GM12878 (cell line): ENCODE data around the gene ESRRB. TPM values are rescaled to one million over a fixed set of nuclear protein-coding genes. Genes with fewer than 3 reads are reported as not detected.

ENCODE experiments used
- ATAC-seq: fragments of 200-7000 bp; cut with Tn5 transposase; 3 replicates; pipeline ENCODE4 v1.9.1; 2020; ENCODE audit warnings: mild to moderate bottlenecking, moderate library complexity
- BruUV-seq: library from RNA; stranded (reverse); fragments of 400-500 nt; replicated peaks from 2 replicates; lab custom pipeline; 2021; lab: Mats Ljungman, UMichigan
- CTCF ChIA-PET: fragments of 300-600 bp; sonication (Branson Sonifier 250); formaldehyde crosslinking; extraction: SDS; loops from one replicate; lab custom pipeline; 2021; ENCODE audit warnings: inconsistent platforms; lab: Yijun Ruan, JAX
- POLR2A ChIA-PET: fragments of 350-600 bp; formaldehyde crosslinking; extraction: SDS; loops from one replicate; lab custom pipeline; 2021; ENCODE audit warnings: inconsistent platforms; lab: Charles Lee
- RAD21 ChIA-PET: fragments of 300-600 bp; sonication (Branson Sonifier 250); formaldehyde crosslinking; loops from one replicate; lab custom pipeline; 2023; ENCODE audit warnings: antibody characterized with exemption; ENCODE audit not compliant: unreplicated experiment; lab: Charles Lee
- SMC1A ChIA-PET: fragments of 300-600 bp; sonication (Branson Sonifier 250); formaldehyde crosslinking; loops from one replicate; lab custom pipeline; 2023; ENCODE audit not compliant: unreplicated experiment, uncharacterized antibody; lab: Charles Lee
- DNase-seq: peaks from one replicate; pipeline ENCODE4 v3.0.0-alpha.2; 2011; ENCODE audit warnings: low read depth, low spot score
- FAIRE-seq: peaks from 3 replicates; lab custom pipeline; 2011; peaks lifted over from hg19 to GRCh38; lab: Jason Lieb, UNC
- H2AFZ ChIP-seq: 2 replicates; pipeline ENCODE4 v1.6.0; 2011; ENCODE audit warnings: low read depth, low read length, control low read depth; ENCODE audit not compliant: control insufficient read depth
- H3K27ac ChIP-seq: 2 replicates; pipeline ENCODE4 v1.5.1; 2011; ENCODE audit warnings: control low read depth; ENCODE audit not compliant: control insufficient read depth, insufficient read depth
- H3K27me3 ChIP-seq, 2 experiments: replicated peaks in 1 of 2; 2 replicates each; pipeline versions ENCODE4 v1.6.0 to v1.6.1; 2011; ENCODE audit warnings: low read length in 1 of 2; ENCODE audit not compliant: control insufficient read depth in 2 of 2, insufficient read depth in 2 of 2
- H3K36me3 ChIP-seq, 2 experiments: 2 replicates each; pipeline ENCODE4 v1.5.1; 2011; ENCODE audit warnings: low read length in 1 of 2; ENCODE audit not compliant: control insufficient read depth in 2 of 2, insufficient read depth in 2 of 2
- H3K4me1 ChIP-seq: 2 replicates; pipeline ENCODE4 v1.6.1; 2011; ENCODE audit warnings: mild to moderate bottlenecking, low read length, moderate library complexity, mixed read lengths; ENCODE audit not compliant: control insufficient read depth, insufficient read depth
- H3K4me2 ChIP-seq: 2 replicates; pipeline ENCODE4 v1.6.0; 2011; ENCODE audit warnings: control low read depth; ENCODE audit not compliant: control insufficient read depth, insufficient read depth
- H3K4me3 ChIP-seq: fragments of 200-600 bp; sonication (generic); 2 replicates; pipeline ENCODE4 v1.5.1; 2016
- H3K79me2 ChIP-seq: 2 replicates; pipeline ENCODE4 v1.6.0; 2011; ENCODE audit warnings: low read length; ENCODE audit not compliant: control insufficient read depth, insufficient read depth
- H3K9ac ChIP-seq: 2 replicates; pipeline ENCODE4 v1.8.0; 2011; ENCODE audit warnings: low read length, control low read depth, mixed read lengths; ENCODE audit not compliant: control insufficient read depth, insufficient read depth
- H3K9me3 ChIP-seq: replicated peaks from 3 replicates; pipeline ENCODE4 v1.5.1; 2011; ENCODE audit warnings: mild to moderate bottlenecking, low read length; ENCODE audit not compliant: control insufficient read depth, insufficient read depth
- H4K20me1 ChIP-seq: 2 replicates; pipeline ENCODE4 v1.6.0; 2011; ENCODE audit not compliant: control insufficient read depth, insufficient read depth
- CBX3 ChIP-seq: fragments of 200-600 bp; sonication (generic); IDR thresholded peaks from 2 replicates; pipeline ENCODE4 v1.6.1; 2016; ENCODE audit warnings: low read depth, borderline replicate concordance
- ESRRA ChIP-seq: IDR thresholded peaks from 2 replicates; pipeline ENCODE4 v1.6.1; 2012; ENCODE audit warnings: mild to moderate bottlenecking, low read length, improper control_type of control experiment
- NFXL1 ChIP-seq: fragments of 450-650 bp; IDR thresholded peaks from 2 replicates; pipeline ENCODE4 v1.6.1; 2017; ENCODE audit warnings: antibody characterized with exemption, mild to moderate bottlenecking, borderline replicate concordance
- NFYA ChIP-seq: IDR thresholded peaks from 2 replicates; pipeline ENCODE4 v1.6.1; 2011; ENCODE audit warnings: low read depth, mild to moderate bottlenecking, low read length, improper control_type of control experiment, borderline replicate concordance
- NR2C2 ChIP-seq: IDR thresholded peaks from 2 replicates; pipeline ENCODE4 v1.6.1; 2011; ENCODE audit warnings: borderline replicate concordance, low read depth; ENCODE audit not compliant: control insufficient read depth, insufficient read length
- PAX8 ChIP-seq: fragments of 450-650 bp; IDR thresholded peaks from 2 replicates; pipeline ENCODE4 v1.6.1; 2017; ENCODE audit warnings: mild to moderate bottlenecking, moderate library complexity
- RAD51 ChIP-seq: fragments of 450-650 bp; IDR thresholded peaks from 2 replicates; pipeline ENCODE4 v1.6.1; 2016; ENCODE audit warnings: moderate library complexity, mild to moderate bottlenecking, inconsistent platforms
- SIN3A ChIP-seq: IDR thresholded peaks from 2 replicates; pipeline ENCODE4 v1.6.1; 2012; ENCODE audit warnings: low read depth, low read length, improper control_type of control experiment
- SP1 ChIP-seq: IDR thresholded peaks from one replicate; pipeline ENCODE4 v1.6.1; 2011; ENCODE audit warnings: low read depth, low read length
- WGBS: methylation state at CpG from one replicate; pipeline ENCODE4 v1.1.6; 2016; ENCODE audit warnings: low lambda C conversion rate; ENCODE audit not compliant: insufficient replicate concordance, insufficient coverage; ENCODE audit errors: missing lambda C conversion rate; 5-methylcytosine and 5-hydroxymethylcytosine counted together
- in situ Hi-C: fragments of 300-500 bp; cut with MboI; formaldehyde crosslinking; loops from 9 replicates; pipeline ENCODE4 v1.14.3; 2018; ENCODE audit warnings: mixed read lengths
- intact Hi-C: fragments of 100-400 bp; cut with micrococcal nuclease; formaldehyde crosslinking; loops from one replicate; pipeline ENCODE4 v1.14.2; 2022; ENCODE audit not compliant: unreplicated experiment
- polyA plus RNA-seq, 11 experiments: library from polyadenylated mRNA; depleted of rRNA in 4 of 11; unstranded in 6 of 11; stranded (reverse) in 5 of 11; fragments of >200 nt; fragmentation: Nextera tagmentation in 4 of 11; fragmentation: Illumina TruSeq in 1 of 11; extraction: Ambion mirVana in 4 of 11; extraction: Trizol in 1 of 11; gene quantifications; 1 replicate in 1 of 11; 2 replicates in 10 of 11; pipeline versions ENCODE4 v1.2.1 to v1.2.3, GENCODE V29; 2011 to 2016; ENCODE audit warnings: inconsistent platforms in 2 of 11, missing spikeins in 2 of 11, low read depth in 1 of 11
- total RNA-seq, 4 experiments: library from RNA; depleted of rRNA in 3 of 4; stranded (reverse); fragments of >200 nt in 3 of 4; fragmentation: Illumina TruSeq in 1 of 4; extraction: Trizol in 1 of 4; gene quantifications; 2 replicates each; pipeline versions ENCODE4 v1.2.1 to v1.2.3, GENCODE V29; 2013 to 2021
- TF ChIP-seq, protein P1 (sequence below): IDR thresholded peaks from 2 replicates; pipeline ENCODE4 v1.6.1; 2012; ENCODE audit warnings: improper control_type of control experiment, low read depth, low read length; ENCODE audit not compliant: insufficient replicate concordance
- TF ChIP-seq, protein P2 (sequence below): IDR thresholded peaks from 2 replicates; pipeline ENCODE4 v1.6.1; 2012; ENCODE audit warnings: mild to moderate bottlenecking, low read depth, low read length

ESRRB gene
- total and polyA plus RNA-seq, 10 of the 15 experiments (the other 5 are each of a cell fraction or from before 2014, with no cell fraction given) = 0.03 to 0.73 (median 0.11) TPM; not detected in 6

DNA sequence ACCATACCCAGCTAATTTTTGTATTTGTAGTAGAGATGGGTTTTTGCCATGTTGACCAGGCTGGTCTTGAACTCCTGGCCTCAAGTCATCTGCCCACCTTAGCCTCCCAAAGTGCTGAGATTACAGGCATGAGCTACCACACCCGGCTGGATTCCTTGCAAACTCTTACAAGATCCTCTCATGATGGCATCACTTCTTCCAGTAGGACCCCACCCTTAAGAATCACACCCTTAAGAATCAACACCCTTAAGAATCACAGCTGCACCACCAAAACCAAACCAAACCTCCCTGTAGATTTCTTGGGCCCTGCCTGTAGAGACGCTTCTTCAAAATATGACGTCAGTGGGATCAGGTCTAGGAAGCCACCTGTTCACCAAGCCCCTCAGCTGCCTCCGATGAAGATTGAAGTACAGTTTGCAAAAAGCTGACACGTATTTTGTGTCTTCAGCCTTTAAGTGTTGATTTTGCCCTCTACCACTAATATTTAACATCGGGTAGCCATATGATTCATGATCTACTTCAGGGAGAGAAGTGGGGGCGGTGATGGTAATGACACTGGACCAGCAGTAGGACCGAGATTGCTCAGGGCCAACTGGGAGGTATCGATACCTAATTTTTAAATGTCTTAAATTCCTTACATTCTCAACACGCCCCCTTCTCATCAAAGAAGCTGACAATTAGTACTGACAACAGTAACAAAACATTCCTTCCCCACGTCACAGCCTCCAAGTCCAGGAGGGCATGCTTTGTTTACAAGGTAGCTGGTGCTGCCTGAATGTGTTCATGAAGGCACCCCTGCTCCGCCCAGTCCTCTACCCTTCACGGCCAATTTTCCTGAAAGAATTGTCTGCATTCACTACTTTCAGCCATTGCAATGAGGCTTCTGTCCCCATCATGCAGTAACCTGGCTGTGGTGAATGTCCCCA is 57.2 kb downstream of the ESRRB start (continued):
- TF ChIP-seq, protein P1, sequence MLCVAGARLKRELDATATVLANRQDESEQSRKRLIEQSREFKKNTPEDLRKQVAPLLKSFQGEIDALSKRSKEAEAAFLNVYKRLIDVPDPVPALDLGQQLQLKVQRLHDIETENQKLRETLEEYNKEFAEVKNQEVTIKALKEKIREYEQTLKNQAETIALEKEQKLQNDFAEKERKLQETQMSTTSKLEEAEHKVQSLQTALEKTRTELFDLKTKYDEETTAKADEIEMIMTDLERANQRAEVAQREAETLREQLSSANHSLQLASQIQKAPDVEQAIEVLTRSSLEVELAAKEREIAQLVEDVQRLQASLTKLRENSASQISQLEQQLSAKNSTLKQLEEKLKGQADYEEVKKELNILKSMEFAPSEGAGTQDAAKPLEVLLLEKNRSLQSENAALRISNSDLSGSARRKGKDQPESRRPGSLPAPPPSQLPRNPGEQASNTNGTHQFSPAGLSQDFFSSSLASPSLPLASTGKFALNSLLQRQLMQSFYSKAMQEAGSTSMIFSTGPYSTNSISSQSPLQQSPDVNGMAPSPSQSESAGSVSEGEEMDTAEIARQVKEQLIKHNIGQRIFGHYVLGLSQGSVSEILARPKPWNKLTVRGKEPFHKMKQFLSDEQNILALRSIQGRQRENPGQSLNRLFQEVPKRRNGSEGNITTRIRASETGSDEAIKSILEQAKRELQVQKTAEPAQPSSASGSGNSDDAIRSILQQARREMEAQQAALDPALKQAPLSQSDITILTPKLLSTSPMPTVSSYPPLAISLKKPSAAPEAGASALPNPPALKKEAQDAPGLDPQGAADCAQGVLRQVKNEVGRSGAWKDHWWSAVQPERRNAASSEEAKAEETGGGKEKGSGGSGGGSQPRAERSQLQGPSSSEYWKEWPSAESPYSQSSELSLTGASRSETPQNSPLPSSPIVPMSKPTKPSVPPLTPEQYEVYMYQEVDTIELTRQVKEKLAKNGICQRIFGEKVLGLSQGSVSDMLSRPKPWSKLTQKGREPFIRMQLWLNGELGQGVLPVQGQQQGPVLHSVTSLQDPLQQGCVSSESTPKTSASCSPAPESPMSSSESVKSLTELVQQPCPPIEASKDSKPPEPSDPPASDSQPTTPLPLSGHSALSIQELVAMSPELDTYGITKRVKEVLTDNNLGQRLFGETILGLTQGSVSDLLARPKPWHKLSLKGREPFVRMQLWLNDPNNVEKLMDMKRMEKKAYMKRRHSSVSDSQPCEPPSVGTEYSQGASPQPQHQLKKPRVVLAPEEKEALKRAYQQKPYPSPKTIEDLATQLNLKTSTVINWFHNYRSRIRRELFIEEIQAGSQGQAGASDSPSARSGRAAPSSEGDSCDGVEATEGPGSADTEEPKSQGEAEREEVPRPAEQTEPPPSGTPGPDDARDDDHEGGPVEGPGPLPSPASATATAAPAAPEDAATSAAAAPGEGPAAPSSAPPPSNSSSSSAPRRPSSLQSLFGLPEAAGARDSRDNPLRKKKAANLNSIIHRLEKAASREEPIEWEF = no peak
- TF ChIP-seq RAD51 = no peak

DNA sequence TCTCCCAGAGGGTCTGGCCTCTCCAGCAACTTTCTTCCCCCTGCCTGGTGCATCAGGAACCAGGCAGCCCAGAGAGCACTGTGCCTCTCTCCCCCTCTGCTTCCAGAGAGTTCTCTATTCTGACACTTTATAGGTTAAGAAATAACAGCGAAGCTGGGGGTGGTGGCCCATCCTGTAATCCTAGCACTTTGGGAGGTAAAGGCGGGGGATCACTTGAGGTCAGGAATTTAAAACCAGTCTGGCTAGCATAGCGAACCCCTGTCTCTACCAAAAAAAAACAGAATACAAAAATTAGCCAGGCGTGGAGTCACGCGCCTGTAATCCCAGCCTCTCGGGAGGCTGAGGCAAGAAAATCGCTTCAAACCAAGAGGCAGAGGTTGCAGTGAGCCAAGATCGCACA is 58.3 kb downstream of the ESRRB start:
- no peak for DNase-seq
- Histone ChIP-seq H3K27me3 (peaks cover 0 to 5% of the 10 kb centered on the region in 2 experiments; a peak in 3 of 4 replicates), H3K4me1 (no peaks in the 10 kb centered on the region), H3K4me2 (no peak overlapping the region), H3K4me3 (no peak overlapping the region), H3K36me3 (no peaks in the 10 kb centered on the region), H2AFZ (no peak overlapping the region), H4K20me1 (no peaks in the 10 kb centered on the region), H3K9ac (no peak overlapping the region), H3K79me2 (no peaks in the 10 kb centered on the region), H3K27ac (no peak overlapping the region), H3K9me3 (no peaks in the 10 kb centered on the region)
- ChIA-PET SMC1A (no interaction called here), CTCF (no interaction called here), POLR2A (no interaction called here), RAD21 (no interaction called here)
- BruUV-seq = no TSS peak
- in situ Hi-C loops = no loop called here
- no peak for FAIRE-seq
- no peak for ATAC-seq
- intact Hi-C loops = no loop called here
- WGBS = 1% methylated on average over 9 of the region's 9 CpGs
- TF ChIP-seq NR2C2 = no peak
- TF ChIP-seq ESRRA = no peak
- no peak for TF ChIP-seq PAX8
- TF ChIP-seq SP1 = no peak
- TF ChIP-seq CBX3 = no peak
- no peak for TF ChIP-seq NFYA
- TF ChIP-seq, protein P2, sequence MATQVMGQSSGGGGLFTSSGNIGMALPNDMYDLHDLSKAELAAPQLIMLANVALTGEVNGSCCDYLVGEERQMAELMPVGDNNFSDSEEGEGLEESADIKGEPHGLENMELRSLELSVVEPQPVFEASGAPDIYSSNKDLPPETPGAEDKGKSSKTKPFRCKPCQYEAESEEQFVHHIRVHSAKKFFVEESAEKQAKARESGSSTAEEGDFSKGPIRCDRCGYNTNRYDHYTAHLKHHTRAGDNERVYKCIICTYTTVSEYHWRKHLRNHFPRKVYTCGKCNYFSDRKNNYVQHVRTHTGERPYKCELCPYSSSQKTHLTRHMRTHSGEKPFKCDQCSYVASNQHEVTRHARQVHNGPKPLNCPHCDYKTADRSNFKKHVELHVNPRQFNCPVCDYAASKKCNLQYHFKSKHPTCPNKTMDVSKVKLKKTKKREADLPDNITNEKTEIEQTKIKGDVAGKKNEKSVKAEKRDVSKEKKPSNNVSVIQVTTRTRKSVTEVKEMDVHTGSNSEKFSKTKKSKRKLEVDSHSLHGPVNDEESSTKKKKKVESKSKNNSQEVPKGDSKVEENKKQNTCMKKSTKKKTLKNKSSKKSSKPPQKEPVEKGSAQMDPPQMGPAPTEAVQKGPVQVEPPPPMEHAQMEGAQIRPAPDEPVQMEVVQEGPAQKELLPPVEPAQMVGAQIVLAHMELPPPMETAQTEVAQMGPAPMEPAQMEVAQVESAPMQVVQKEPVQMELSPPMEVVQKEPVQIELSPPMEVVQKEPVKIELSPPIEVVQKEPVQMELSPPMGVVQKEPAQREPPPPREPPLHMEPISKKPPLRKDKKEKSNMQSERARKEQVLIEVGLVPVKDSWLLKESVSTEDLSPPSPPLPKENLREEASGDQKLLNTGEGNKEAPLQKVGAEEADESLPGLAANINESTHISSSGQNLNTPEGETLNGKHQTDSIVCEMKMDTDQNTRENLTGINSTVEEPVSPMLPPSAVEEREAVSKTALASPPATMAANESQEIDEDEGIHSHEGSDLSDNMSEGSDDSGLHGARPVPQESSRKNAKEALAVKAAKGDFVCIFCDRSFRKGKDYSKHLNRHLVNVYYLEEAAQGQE = no peak
- no peak for TF ChIP-seq SIN3A
- TF ChIP-seq NFXL1 = no peak
